ENCODE results near the gene CLIC3.

CLIC3 gene

DNA sequence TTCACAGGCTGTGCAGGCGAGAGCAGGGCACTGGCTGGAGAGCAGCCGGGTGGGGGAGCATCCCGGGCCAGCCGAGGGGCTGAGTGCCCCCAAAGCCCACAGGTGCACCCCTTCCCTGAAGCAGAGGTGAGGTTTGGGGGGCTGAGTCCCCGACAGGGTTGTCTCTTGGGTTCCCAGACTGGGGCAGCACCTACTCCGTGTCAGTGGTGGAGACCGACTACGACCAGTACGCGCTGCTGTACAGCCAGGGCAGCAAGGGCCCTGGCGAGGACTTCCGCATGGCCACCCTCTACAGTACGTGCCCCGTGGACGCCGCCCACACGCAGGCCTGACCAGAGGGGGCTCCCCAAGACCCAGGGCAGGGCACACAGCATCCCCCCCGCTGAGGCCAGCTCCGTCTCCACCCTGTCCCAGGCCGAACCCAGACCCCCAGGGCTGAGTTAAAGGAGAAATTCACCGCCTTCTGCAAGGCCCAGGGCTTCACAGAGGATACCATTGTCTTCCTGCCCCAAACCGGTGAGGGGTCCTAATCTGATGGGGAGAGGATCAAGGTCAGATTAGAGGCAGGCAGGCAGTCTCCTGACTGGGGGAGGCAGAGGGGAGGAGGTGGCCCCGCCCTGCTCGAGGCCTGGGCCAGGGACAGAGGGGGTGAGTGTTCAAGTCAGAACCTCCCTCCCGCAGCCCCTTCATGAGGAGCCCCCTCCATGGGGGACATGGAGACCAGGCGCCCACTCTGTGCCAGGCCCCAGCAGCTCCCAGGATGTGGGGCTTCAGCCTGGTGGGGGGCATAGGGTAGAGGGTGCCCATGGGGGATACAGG lies 16.4 kb downstream of the CLIC3 start:
- DNase-seq, result no peak

GRCh38 chr9:136978865-136979544 lies 17.4 kb downstream of the CLIC3 start:
- no peak for DNase-seq

DNA sequence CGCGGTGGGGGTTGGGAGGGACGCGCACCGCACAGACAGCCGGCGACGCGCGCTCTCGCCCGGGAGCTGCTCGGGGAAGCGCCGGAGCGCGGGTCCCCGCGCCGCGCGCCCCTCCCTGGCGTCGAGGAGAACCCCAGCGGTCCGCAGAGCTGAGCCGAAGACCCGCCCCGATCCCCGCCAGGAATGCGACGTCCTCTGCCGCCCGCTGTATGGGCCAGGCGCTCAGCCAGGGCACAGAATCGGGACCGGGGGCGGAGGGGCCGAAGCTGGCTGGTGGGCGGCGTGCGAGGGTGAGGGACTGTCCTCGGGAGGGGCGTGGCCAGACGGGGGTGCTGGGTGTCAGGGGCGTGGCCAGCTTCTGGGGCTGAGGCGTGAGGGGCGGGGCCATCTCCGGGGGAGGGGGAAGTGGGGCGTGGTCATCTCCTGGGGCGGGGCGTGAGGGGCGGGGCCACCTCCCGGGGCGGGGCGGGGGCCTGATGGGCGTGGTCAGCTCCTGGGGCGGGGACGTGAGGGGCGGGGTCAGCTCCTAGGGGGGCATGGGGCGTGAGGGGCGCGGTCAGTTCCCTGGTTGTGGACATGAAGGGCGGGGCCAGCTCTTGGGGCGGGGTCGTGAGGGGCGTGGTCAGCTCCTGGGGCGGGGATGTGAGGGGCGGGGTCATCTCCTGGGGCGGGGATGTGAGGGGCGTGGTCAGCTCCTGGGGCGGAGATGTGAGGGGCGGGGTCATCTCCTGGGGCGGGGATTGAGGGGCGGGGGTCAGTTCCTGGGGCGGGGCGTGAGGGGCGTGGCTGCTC lies 18.1 kb downstream of the CLIC3 start:
- DNase-seq, result no peak

GRCh38 chr9:136977649-136978072 lies 18.7 kb downstream of the CLIC3 start:
- DNase-seq, result no peak

DNA sequence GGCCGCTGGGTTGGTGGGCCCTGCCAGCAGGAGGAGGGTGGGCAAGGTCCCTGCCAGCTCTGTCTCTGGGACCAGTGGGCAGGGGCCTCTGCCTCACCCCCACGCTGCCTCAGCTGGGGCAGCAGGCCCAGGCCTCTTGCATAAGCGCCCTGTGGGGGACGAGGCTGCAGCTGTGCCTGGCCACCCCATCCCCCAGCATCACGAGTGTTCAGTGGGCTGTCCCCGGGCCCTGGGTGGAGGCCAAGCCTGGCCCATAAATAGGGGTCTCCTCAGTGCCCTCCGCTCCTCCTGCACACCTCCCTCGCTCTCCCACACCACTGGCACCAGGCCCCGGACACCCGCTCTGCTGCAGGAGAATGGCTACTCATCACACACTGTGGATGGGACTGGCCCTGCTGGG lies 19.1 kb downstream of the CLIC3 start, which contains the start of gene PTGDS:
Gene PTGDS (plus strand): TSS at position 282 of the 400 bp plus-strand sequence. CDS start 75 bp downstream, at position 357.
- DNase-seq, result no peak

DNA sequence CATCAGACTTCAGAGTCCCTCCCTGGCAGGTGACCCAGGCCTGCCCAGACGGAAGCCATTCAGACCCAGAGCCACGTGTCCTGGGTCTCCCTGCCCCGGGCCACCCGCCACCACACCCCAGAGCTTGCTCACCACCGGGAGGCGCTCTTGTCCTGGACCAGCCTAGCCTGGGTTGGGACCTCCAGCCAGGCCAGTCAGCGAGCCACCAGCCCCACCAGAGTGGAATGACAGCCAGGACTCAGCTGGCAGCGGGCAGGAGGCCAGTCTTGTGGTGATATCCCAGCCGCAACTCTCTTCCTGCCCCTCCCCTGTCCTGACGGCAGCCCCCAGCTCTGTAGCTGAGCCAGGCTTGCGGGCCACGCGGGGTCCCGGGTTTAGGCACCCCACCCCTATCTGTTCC lies 20.7 kb downstream of the CLIC3 start:
- no peak for DNase-seq

- no peak for DNase-seq
Observed at GRCh38 chr9:136974817-136975535, 21.4 kb downstream of the CLIC3 start.

GRCh38 chr9:136973618-136974617 lies 22.4 kb downstream of the CLIC3 start:
- no peak for DNase-seq

- DNase-seq, result no peak
Observed at GRCh38 chr9:136972743-136973142, 23.6 kb downstream of the CLIC3 start.

GRCh38 chr9:136972335-136972734 lies 24.0 kb downstream of the CLIC3 start:
- no peak for DNase-seq

DNA sequence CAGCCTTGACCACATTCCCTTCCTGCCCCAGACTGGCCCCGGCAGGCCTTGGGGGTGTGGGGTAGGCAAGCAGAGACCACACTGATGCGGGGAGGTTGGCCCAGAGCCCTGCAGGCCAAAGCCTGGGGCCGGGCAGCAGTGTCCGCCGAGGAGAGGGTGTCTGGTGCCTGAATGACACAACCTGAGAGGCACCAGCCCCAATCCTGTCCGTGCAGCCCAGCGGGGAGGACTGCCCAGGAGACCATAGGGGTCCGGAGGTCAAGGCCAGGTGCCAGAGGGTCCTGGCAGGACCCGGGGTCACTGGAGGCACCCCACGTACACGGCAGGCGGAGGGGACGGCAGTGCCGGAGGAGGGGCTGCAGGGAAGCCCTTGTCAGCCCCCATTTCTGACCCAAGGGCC lies 24.6 kb downstream of the CLIC3 start:
- DNase-seq, result no peak

DNA sequence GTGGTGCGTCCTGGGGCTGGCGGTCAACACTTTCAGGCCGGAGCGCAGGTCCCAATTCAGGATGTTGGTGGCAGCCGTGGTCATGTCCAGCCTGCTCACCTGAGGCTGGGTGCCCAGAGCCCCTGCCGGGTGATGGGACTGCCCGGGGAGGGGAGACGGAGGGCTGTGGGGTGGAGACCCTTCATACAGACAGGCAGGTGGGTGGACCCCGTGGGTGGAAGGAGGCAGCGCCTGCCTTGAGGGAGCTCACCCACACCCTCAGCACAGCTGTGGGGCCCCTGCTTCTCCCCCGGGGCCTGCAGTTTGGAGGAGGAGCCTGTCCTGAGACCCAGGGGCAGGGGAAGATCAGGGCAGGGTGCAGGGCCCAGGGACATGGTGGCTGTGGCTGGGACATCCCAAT lies 26.0 kb downstream of the CLIC3 start:
- DNase-seq, result no peak

DNA sequence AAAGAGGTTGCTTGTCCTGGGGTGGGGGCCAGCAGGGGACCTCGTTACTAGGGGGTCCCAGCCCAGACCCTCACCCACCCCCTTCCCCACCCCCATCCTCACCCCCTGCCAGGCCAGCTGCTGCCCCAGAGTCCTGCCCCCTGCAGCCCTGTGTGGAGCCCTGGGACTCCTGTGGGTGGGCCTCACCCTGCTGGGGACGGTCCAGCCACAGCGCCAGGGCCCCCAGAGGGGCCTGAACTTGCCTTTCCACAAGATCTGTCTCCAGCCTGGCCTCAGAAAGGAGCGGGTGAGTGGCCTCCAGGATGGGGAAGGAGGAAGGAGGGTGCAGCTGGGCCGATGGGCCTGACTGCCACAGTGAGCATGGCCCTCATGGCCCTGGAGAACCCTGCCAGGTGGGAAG lies 26.6 kb downstream of the CLIC3 start:
- DNase-seq, result no peak

DNA sequence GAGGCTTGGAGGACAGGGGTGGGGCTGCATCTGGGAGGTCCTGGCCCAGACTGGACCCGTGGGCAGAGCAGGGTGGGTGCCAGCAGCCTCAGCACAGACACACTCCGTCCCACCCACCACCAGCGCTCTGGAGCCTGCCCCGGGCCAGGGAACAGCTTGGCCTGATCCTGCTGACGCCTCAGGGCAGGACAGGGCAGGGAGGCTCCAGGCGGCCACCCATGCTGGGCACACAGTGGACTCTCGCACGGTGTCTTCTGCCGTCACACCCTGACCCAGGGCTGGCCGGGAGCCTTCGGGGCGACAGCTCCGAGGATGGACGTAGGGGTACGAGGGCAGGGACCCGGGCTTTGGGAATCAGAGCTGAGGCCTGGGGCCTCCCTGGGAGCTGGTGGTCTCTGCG lies 27.2 kb downstream of the CLIC3 start:
- DNase-seq, result no peak

DNA sequence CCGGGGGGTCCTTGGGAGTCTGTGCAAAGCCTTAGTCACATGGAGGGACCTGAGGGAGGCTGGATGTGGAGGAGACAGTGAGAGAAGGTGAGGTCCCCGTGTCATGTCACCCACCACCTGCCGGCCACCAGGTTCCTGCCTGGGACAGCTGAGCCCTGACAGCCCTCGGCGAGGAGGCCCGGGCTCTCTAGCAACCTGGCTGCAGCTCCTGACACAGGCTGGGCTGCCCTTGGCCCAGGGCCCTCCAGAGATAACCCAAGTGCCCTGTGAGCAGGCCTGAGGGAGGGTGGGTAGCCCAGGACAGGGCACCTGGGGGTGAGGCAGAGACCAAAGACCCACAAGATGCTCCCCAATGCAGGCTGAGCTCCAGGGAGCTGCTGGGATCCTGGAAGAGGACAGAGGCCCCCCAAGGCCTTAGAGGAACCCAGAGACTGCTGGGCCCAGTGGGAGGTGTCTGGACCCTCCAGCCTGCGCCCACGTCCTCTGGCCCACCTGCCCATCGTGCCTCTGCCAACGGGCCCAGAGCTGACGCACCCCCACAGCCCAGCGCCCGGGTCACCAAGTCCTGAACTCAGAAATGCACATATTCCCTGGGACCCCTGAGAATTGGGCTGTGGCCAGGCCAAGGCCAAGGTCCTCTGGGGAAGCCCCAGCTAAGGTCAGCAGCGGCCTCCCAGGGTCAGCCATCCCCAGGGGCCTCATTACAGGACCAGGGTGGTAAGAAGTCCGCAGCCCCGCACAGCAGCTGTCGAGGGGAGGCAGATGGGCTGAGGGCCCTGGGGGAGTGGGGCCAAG lies 27.8 kb downstream of the CLIC3 start:
- no peak for DNase-seq

GRCh38 chr9:136965771-136966484 lies 30.4 kb downstream of the CLIC3 start:
- no peak for DNase-seq

GRCh38 chr9:136964833-136965422 lies 31.4 kb downstream of the CLIC3 start:
- DNase-seq, result no peak

- no peak for DNase-seq
Observed at GRCh38 chr9:136964171-136964689, 32.1 kb downstream of the CLIC3 start.

- DNase-seq, result no peak
Observed at GRCh38 chr9:136963751-136964150, 32.6 kb downstream of the CLIC3 start.
